Fibroblast of lung (primary cell): Measurements from ENCODE around the gene AKAP9. TPM values are rescaled to one million over a fixed set of nuclear protein-coding genes. Genes with fewer than 3 reads are reported as not detected.
A peak's percentile ranks its signal among the peaks of the same experiment; 100 is the strongest.

Experiments used
- DNase-seq, 2 donors: peaks; one replicate each; pipeline versions ENCODE4 v3.0.0 to v3.0.0-alpha.2; 2010; ENCODE audit warnings: low read depth in 2 of 2
- H2AFZ ChIP-seq: 2 replicates; pipeline ENCODE4 v1.5.1; 2012; ENCODE audit warnings: low read length, control low read depth, inconsistent platforms
- H3K27ac ChIP-seq: 2 replicates; pipeline ENCODE4 v1.5.1; 2011; ENCODE audit warnings: low read length, control low read depth; ENCODE audit not compliant: insufficient read depth
- H3K27me3 ChIP-seq: 2 replicates; pipeline ENCODE4 v1.5.1; 2011; ENCODE audit warnings: mild to moderate bottlenecking, low read length; ENCODE audit not compliant: control insufficient read depth, insufficient read depth
- H3K36me3 ChIP-seq: 2 replicates; pipeline ENCODE4 v1.5.1; 2011; ENCODE audit warnings: low read length; ENCODE audit not compliant: control insufficient read depth, insufficient read depth
- H3K4me1 ChIP-seq: 2 replicates; pipeline ENCODE4 v1.5.1; 2011; ENCODE audit warnings: low read length; ENCODE audit not compliant: control insufficient read depth, insufficient read depth; ENCODE audit errors: extremely low read depth
- H3K4me2 ChIP-seq: 2 replicates; pipeline ENCODE4 v1.5.1; 2011; ENCODE audit warnings: low read length, control low read depth; ENCODE audit not compliant: insufficient read depth; ENCODE audit errors: extremely low read depth
- H3K4me3 ChIP-seq, 4 experiments: fragments of 200-600 bp in 1 of 4; sonication (generic) in 1 of 4; replicated peaks in 1 of 4; 2 replicates each; pipeline ENCODE4 v1.5.1; 2011 to 2016; ENCODE audit warnings: low read length in 4 of 4, low read depth in 3 of 4, mild to moderate bottlenecking in 3 of 4, control low read depth in 2 of 4, inconsistent platforms in 1 of 4, mixed read lengths in 1 of 4; ENCODE audit not compliant: insufficient read depth in 1 of 4; ENCODE audit errors: control extremely low read depth in 1 of 4
- H3K79me2 ChIP-seq: 2 replicates; pipeline ENCODE4 v1.5.1; 2012; ENCODE audit warnings: mild to moderate bottlenecking, low read length, inconsistent platforms; ENCODE audit not compliant: control insufficient read depth, insufficient read depth
- H3K9ac ChIP-seq: 2 replicates; pipeline ENCODE4 v1.5.1; 2011; ENCODE audit warnings: mild to moderate bottlenecking, low read length, control low read depth; ENCODE audit not compliant: insufficient read depth
- H3K9me3 ChIP-seq: 2 replicates; pipeline ENCODE4 v1.5.1; 2012; ENCODE audit warnings: low read depth, low read length; ENCODE audit not compliant: control insufficient read depth, insufficient read depth
- H4K20me1 ChIP-seq: 2 replicates; pipeline ENCODE4 v1.5.1; 2011; ENCODE audit warnings: low read length; ENCODE audit not compliant: control insufficient read depth, insufficient read depth; ENCODE audit errors: extremely low read depth
- EZH2 ChIP-seq: IDR thresholded peaks from 2 replicates; pipeline ENCODE4 v1.5.1; 2012; ENCODE audit warnings: low read length, control low read depth, mild to moderate bottlenecking; ENCODE audit errors: missing control alignments
- polyA plus RNA-seq, 2 donors: library from polyadenylated mRNA; depleted of rRNA in 1 of 2; stranded (reverse) in 1 of 2; unstranded in 1 of 2; fragments of >200 nt; gene quantifications; 2 replicates each; pipeline ENCODE4 v1.2.1, GENCODE V29; 2011 to 2012; ENCODE audit warnings: missing spikeins in 1 of 2
- total RNA-seq: library from RNA; depleted of rRNA; stranded (reverse); fragments of >200 nt; gene quantifications from 2 replicates; pipeline ENCODE4 v1.2.1, GENCODE V29; 2014
- TF ChIP-seq, protein P1 (sequence below), 2 donors: IDR thresholded peaks in 1 of 2; conservative IDR thresholded peaks in 1 of 2; 1 replicate in 1 of 2; 2 replicates in 1 of 2; pipeline ENCODE4 v1.5.1; 2011 to 2012; ENCODE audit warnings: low read length in 2 of 2, control low read depth in 1 of 2, inconsistent platforms in 1 of 2, low read depth in 1 of 2, mild to moderate bottlenecking in 1 of 2

Gene AKAP9
- total and polyA plus RNA-seq, 2 donors (not counting 1 experiment from before 2014, with no cell fraction given), result 16.6 to 46.6 TPM

DNA sequence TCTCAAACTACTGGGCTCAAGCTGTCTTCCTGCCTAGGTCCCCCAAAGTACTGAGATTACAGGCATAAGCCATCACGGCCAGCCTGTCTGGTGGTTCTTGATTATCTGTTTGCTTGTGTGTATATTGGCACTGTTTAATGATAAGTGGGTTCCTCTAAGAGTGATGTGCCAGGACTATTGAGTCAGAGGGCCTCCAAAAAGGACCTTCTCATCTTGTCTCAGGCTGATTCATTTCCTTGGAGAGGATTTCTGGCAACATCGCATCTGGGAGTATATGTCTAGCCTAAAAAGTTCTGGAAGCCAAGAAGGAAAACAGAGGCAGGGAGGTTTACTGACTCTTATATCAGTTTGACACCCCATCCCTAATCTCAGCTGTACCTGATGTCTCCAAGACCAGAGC, 27.1 kb upstream of the AKAP9 start:
- peak; percentile 40 to 91 for DNase-seq
- Histone ChIP-seq H3K27ac (no peak overlapping the region), H3K79me2 (no peaks in the 10 kb centered on the region), H4K20me1 (no peaks in the 10 kb centered on the region), H3K4me2 (peak overlapping the region; percentile 51), H3K4me3 (no peak overlapping the region), H3K27me3 (no peaks in the 10 kb centered on the region), H3K4me1 (peaks cover 3% of the 10 kb centered on the region), H3K9me3 (no peaks in the 10 kb centered on the region), H3K9ac (no peak overlapping the region), H2AFZ (peak overlapping the region; percentile 33), H3K36me3 (no peaks in the 10 kb centered on the region)
- TF ChIP-seq, protein P1, sequence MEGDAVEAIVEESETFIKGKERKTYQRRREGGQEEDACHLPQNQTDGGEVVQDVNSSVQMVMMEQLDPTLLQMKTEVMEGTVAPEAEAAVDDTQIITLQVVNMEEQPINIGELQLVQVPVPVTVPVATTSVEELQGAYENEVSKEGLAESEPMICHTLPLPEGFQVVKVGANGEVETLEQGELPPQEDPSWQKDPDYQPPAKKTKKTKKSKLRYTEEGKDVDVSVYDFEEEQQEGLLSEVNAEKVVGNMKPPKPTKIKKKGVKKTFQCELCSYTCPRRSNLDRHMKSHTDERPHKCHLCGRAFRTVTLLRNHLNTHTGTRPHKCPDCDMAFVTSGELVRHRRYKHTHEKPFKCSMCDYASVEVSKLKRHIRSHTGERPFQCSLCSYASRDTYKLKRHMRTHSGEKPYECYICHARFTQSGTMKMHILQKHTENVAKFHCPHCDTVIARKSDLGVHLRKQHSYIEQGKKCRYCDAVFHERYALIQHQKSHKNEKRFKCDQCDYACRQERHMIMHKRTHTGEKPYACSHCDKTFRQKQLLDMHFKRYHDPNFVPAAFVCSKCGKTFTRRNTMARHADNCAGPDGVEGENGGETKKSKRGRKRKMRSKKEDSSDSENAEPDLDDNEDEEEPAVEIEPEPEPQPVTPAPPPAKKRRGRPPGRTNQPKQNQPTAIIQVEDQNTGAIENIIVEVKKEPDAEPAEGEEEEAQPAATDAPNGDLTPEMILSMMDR (conservative IDR thresholded peaks at IDR 0.05 in 1 of 2, IDR thresholded peaks at IDR 0.05 in 1 of 2; ENCODE audit: low read depth in 1 of 2, low read length in 2 of 2), result no peak
- no peak for TF ChIP-seq EZH2

DNA sequence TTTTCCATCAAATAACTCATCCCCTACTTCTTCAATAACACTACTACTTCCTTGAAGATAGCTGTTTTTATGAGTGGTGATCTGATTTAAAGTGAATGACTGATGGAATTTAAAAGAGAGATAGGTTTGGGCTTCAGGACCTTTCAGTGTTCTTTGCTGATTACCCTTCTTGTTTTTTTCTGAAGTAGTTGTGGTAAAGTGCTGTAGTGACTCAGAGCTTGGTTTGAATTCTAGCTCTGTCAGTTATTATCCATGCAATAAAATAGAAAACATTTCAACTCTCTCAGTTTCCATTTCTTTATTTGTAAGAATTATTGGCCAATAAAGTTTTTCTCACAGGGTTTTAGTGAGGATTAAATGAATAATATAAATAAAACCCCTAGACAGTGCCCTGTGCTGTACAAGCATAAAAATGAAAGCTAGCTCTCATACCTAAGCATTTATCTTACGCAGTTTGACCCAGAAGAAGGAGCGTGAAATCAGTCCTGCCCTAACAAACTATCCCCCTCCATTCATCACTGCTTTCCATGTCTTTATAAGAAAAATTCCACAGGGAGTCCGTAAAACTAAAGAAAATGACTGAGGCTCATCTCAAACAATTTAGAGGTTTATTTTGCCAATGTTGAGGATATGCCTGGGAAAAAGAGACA, 25.1 kb upstream of the AKAP9 start:
- peak in 1 of 2 donors; percentile 77 for DNase-seq
- no peaks in the 10 kb centered on the region for H3K27me3 ChIP-seq
- no peaks in the 10 kb centered on the region for H3K36me3 ChIP-seq
- H2AFZ ChIP-seq, result no peak overlapping the region
- no peaks in the 10 kb centered on the region for H4K20me1 ChIP-seq
- H3K4me3 ChIP-seq, result no peak overlapping the region
- peaks cover 3% of the 10 kb centered on the region for H3K4me1 ChIP-seq
- TF ChIP-seq EZH2, result no peak
- TF ChIP-seq, protein P1 (conservative IDR thresholded peaks at IDR 0.05 in 1 of 2, IDR thresholded peaks at IDR 0.05 in 1 of 2; ENCODE audit: low read depth in 1 of 2, low read length in 2 of 2), result no peak
- H3K27ac ChIP-seq, result no peak overlapping the region
- no peak overlapping the region for H3K9ac ChIP-seq
- H3K79me2 ChIP-seq, result no peaks in the 10 kb centered on the region
- no peak overlapping the region for H3K4me2 ChIP-seq
- H3K9me3 ChIP-seq, result no peaks in the 10 kb centered on the region

DNA sequence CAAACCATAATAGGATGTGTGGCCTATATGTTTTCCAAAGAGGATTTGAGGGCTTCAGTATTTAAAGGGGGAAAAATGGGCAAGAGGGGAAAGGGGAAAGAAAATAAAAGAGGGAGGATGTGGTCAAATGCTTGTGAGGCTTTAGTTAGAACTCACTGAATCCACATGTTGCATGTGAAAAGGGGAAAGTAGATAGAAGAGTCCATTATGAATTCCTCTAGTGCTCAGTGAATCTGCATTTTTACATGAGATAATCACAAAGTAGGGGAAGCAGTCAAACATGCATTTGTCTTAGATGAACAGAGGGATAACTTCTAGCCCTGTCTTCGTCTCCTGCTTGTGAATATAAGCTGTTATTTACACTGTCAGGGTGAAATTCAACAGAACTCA, 24.6 kb upstream of the AKAP9 start:
- Histone ChIP-seq H3K4me3 (no peak overlapping the region), H3K27me3 (no peaks in the 10 kb centered on the region), H2AFZ (no peak overlapping the region), H3K9me3 (no peaks in the 10 kb centered on the region), H4K20me1 (no peaks in the 10 kb centered on the region), H3K4me1 (peaks cover 3% of the 10 kb centered on the region), H3K79me2 (no peaks in the 10 kb centered on the region), H3K36me3 (no peaks in the 10 kb centered on the region), H3K9ac (no peak overlapping the region), H3K27ac (no peak overlapping the region), H3K4me2 (no peak overlapping the region)
- peak in 1 of 2 donors; percentile 36 for DNase-seq
- TF ChIP-seq EZH2, result no peak
- TF ChIP-seq, protein P1 (conservative IDR thresholded peaks at IDR 0.05 in 1 of 2, IDR thresholded peaks at IDR 0.05 in 1 of 2; ENCODE audit: low read depth in 1 of 2, low read length in 2 of 2), result no peak
